ENCODE results near the gene TECR.
"Not testable (repeated sequence)": the region's sequence is repeated elsewhere in the genome, so short reads cannot be mapped to it uniquely, and the experiment has no call there.

The TECR gene

GRCh38 chr19:14533450-14533849, 4.1 kb downstream of the TECR start:
- no peak for DNase-seq (ENCODE audit: extremely low read depth in 1 of 2, low read depth in 1 of 2)

GRCh38 chr19:14536926-14537692, 7.7 kb downstream of the TECR start:
- DNase-seq (ENCODE audit: extremely low read depth in 1 of 2, low read depth in 1 of 2), result no peak

GRCh38 chr19:14540741-14541525, 11.5 kb downstream of the TECR start:
- no peak for DNase-seq (ENCODE audit: extremely low read depth in 1 of 2, low read depth in 1 of 2)

- DNase-seq (ENCODE audit: extremely low read depth in 1 of 2, low read depth in 1 of 2), result not testable (repeated sequence)
Observed at GRCh38 chr19:14541979-14542378, 12.6 kb downstream of the TECR start.

- DNase-seq (ENCODE audit: extremely low read depth in 1 of 2, low read depth in 1 of 2), result no peak
Observed at GRCh38 chr19:14542711-14543328, 13.4 kb downstream of the TECR start.

- no peak for DNase-seq (ENCODE audit: extremely low read depth in 1 of 2, low read depth in 1 of 2)
Observed at GRCh38 chr19:14544047-14544446, 14.7 kb downstream of the TECR start.

- DNase-seq (ENCODE audit: extremely low read depth in 1 of 2, low read depth in 1 of 2), result no peak
Observed at GRCh38 chr19:14544977-14545715, 15.8 kb downstream of the TECR start.

- no peak for DNase-seq (ENCODE audit: extremely low read depth in 1 of 2, low read depth in 1 of 2)
Observed at GRCh38 chr19:14545716-14546082, 16.3 kb downstream of the TECR start.

GRCh38 chr19:14550201-14550754, 20.9 kb downstream of the TECR start:
- no peak for DNase-seq (ENCODE audit: extremely low read depth in 1 of 2, low read depth in 1 of 2)

- peak; percentile 61 to 63 for DNase-seq (ENCODE audit: extremely low read depth in 1 of 2, low read depth in 1 of 2)
Observed at GRCh38 chr19:14551134-14552005, 22.0 kb downstream of the TECR start.

- DNase-seq (ENCODE audit: extremely low read depth in 1 of 2, low read depth in 1 of 2), result not testable (repeated sequence)
Observed at GRCh38 chr19:14552006-14552360, 22.6 kb downstream of the TECR start.

- no peak for DNase-seq (ENCODE audit: extremely low read depth in 1 of 2, low read depth in 1 of 2)
Observed at GRCh38 chr19:14553042-14553938, 23.9 kb downstream of the TECR start.

GRCh38 chr19:14553939-14554243, 24.5 kb downstream of the TECR start:
- DNase-seq (ENCODE audit: extremely low read depth in 1 of 2, low read depth in 1 of 2), result no peak

- no peak for DNase-seq (ENCODE audit: extremely low read depth in 1 of 2, low read depth in 1 of 2)
Observed at GRCh38 chr19:14554382-14554812, 25.0 kb downstream of the TECR start.

- no peak for DNase-seq (ENCODE audit: extremely low read depth in 1 of 2, low read depth in 1 of 2)
Observed at GRCh38 chr19:14555918-14556661, 26.7 kb downstream of the TECR start.

- DNase-seq (ENCODE audit: extremely low read depth in 1 of 2, low read depth in 1 of 2), result peak; percentile 36 to 67
Observed at GRCh38 chr19:14556662-14557188, 27.3 kb downstream of the TECR start.

- DNase-seq (ENCODE audit: extremely low read depth in 1 of 2, low read depth in 1 of 2), result no peak
Observed at GRCh38 chr19:14558370-14559066, 29.1 kb downstream of the TECR start.
